Measurements from ENCODE around the gene TANGO2. TPM values are rescaled to one million over a fixed set of nuclear protein-coding genes. Genes with fewer than 3 reads are reported as not detected.

The TANGO2 gene
- total and polyA plus RNA-seq, 10 donors = 18.7 to 72.2 (median 55.1) TPM

GRCh38 chr22:19993926-19994325 lies 27.0 kb upstream of the TANGO2 start:
- intact Hi-C loops (cut with DNase I; ENCODE audit: low total_unique reads) = no loop called here
- H3K27ac ChIP-seq = peak overlapping the region in 2 of 8 donors; percentile 4 to 83
- DNase-seq = no peak
- H3K27me3 ChIP-seq (replicated peaks in 1 of 7) = no peaks in the 10 kb centered on the region
- peaks cover 0 to 39% (median 13%) of the 10 kb centered on the region in 6 donors for H3K4me1 ChIP-seq
- no peaks in the 10 kb centered on the region for H3K36me3 ChIP-seq
- no peaks in the 10 kb centered on the region for H3K9me3 ChIP-seq
- 90 to 93% (median 92%) methylated on average over 7 of the region's 7 CpGs for WGBS, 5 donors
- no peak for TF ChIP-seq POLR2AphosphoS5 (IDR thresholded peaks at IDR 0.05)
- TF ChIP-seq POLR2A (IDR thresholded peaks at IDR 0.05) = no peak
- TF ChIP-seq CTCF (IDR thresholded peaks at IDR 0.05 in 8 of 11, conservative IDR thresholded peaks at IDR 0.05 in 3 of 11) = no peak
- no peak overlapping the region for H3K4me3 ChIP-seq

GRCh38 chr22:19994851-19995610 lies 25.9 kb upstream of the TANGO2 start:
- no peaks in the 10 kb centered on the region for H3K9me3 ChIP-seq
- WGBS, 5 donors = 66 to 80% (median 70%) methylated on average over 12 of the region's 12 CpGs
- peak overlapping the region; percentile 26 to 84 (median 74) for H3K27ac ChIP-seq
- no peak overlapping the region for H3K4me3 ChIP-seq
- H3K27me3 ChIP-seq (replicated peaks in 1 of 7) = no peaks in the 10 kb centered on the region
- peaks cover 0 to 43% (median 19%) of the 10 kb centered on the region in 6 donors for H3K4me1 ChIP-seq
- no peaks in the 10 kb centered on the region for H3K36me3 ChIP-seq
- TF ChIP-seq POLR2A (IDR thresholded peaks at IDR 0.05) = no peak
- TF ChIP-seq POLR2AphosphoS5 (IDR thresholded peaks at IDR 0.05) = no peak
- no peak for TF ChIP-seq CTCF (IDR thresholded peaks at IDR 0.05 in 8 of 11, conservative IDR thresholded peaks at IDR 0.05 in 3 of 11)
- no peak for DNase-seq
- intact Hi-C loops (cut with DNase I; ENCODE audit: low total_unique reads) = no loop called here

GRCh38 chr22:19995611-19996339 lies 25.1 kb upstream of the TANGO2 start:
- intact Hi-C loops (cut with DNase I; ENCODE audit: low total_unique reads) = no loop called here
- Histone ChIP-seq H3K36me3 (no peaks in the 10 kb centered on the region), H3K4me3 (no peak overlapping the region), H3K9me3 (no peaks in the 10 kb centered on the region), H3K27me3 (replicated peaks in 1 of 7) (no peaks in the 10 kb centered on the region), H3K27ac (peak overlapping the region; percentile 27 to 84 (median 79)), H3K4me1 (peaks cover 0 to 49% (median 17%) of the 10 kb centered on the region in 6 donors)
- 57 to 80% (median 71%) methylated on average over 13 to 18 of the region's 18 CpGs for WGBS, 5 donors
- TF ChIP-seq CTCF (IDR thresholded peaks at IDR 0.05 in 8 of 11, conservative IDR thresholded peaks at IDR 0.05 in 3 of 11) (no peak), POLR2AphosphoS5 (IDR thresholded peaks at IDR 0.05) (peak; percentile 55 to 75 (median 63))
- DNase-seq = peak; percentile 74
